Stomach (tissue), 4 donors: Measurements from ENCODE around the gene CRB2.

ENCODE experiments used
- CTCF ChIP-seq, 7 experiments: fragments of 450-650 bp in 4 of 7; fragments of 200-600 bp in 3 of 7; sonication (generic) in 3 of 7; IDR thresholded peaks; one replicate each; pipeline ENCODE4 v1.5.1; 2016 to 2019; ENCODE audit warnings: antibody characterized with exemption in 7 of 7, control low read depth in 2 of 7, mild to moderate bottlenecking in 1 of 7
- EP300 ChIP-seq: sonication (generic); formaldehyde crosslinking; IDR thresholded peaks from one replicate; pipeline ENCODE4 v1.6.1; 2017; ENCODE audit warnings: antibody characterized with exemption
- POLR2A ChIP-seq, 4 donors: fragments of 450-650 bp; IDR thresholded peaks; one replicate each; pipeline ENCODE4 v1.6.1; 2016; ENCODE audit warnings: antibody characterized with exemption in 4 of 4, control low read depth in 2 of 4, mild to moderate bottlenecking in 1 of 4, moderate library complexity in 1 of 4
- POLR2AphosphoS5 ChIP-seq, 3 donors: sonication (generic); formaldehyde crosslinking; IDR thresholded peaks; one replicate each; pipeline ENCODE4 v1.6.1; 2016; ENCODE audit warnings: antibody characterized with exemption in 3 of 3

GRCh38 chr9:123356851-123357742 is 1.1 kb downstream of the CRB2 start:
- TF ChIP-seq POLR2A (IDR thresholded peaks at IDR 0.05), result no peak
- TF ChIP-seq CTCF (IDR thresholded peaks at IDR 0.05), result no peak
- no peak for TF ChIP-seq EP300
- no peak for TF ChIP-seq POLR2AphosphoS5 (IDR thresholded peaks at IDR 0.05)
